Mesendoderm (in vitro differentiated cells): ENCODE data around the gene CFAP221.

Source experiments
- DNase-seq: peaks from one replicate; pipeline ENCODE4 v3.0.0; 2013
- H2AK5ac ChIP-seq: 2 replicates; pipeline ENCODE4 v1.6.1; 2013; ENCODE audit warnings: low read length, inconsistent platforms
- H2BK120ac ChIP-seq: 2 replicates; pipeline ENCODE4 v1.6.1; 2013; ENCODE audit warnings: low read depth, mild to moderate bottlenecking, low read length, moderate library complexity, mixed read lengths
- H2BK15ac ChIP-seq: replicated peaks from 2 replicates; pipeline ENCODE4 v1.6.1; 2013; ENCODE audit warnings: low read depth, mild to moderate bottlenecking, moderate library complexity
- H2BK5ac ChIP-seq: 2 replicates; pipeline ENCODE4 v1.6.1; 2013; ENCODE audit warnings: low read length, inconsistent platforms
- H3K18ac ChIP-seq: 2 replicates; pipeline ENCODE4 v1.6.1; 2013; ENCODE audit warnings: mild to moderate bottlenecking, low read length, mixed read lengths
- H3K23ac ChIP-seq: one replicate; pipeline ENCODE4 v1.6.1; 2013; ENCODE audit warnings: low read length
- H3K27ac ChIP-seq: 2 replicates; pipeline ENCODE4 v1.5.1; 2013; ENCODE audit warnings: low read depth, mild to moderate bottlenecking, inconsistent platforms, low read length, moderate library complexity
- H3K27me3 ChIP-seq: 2 replicates; pipeline ENCODE4 v1.6.1; 2013; ENCODE audit warnings: low read length, control low read depth, mild to moderate bottlenecking, inconsistent platforms; ENCODE audit not compliant: insufficient read depth, poor library complexity
- H3K36me3 ChIP-seq: 2 replicates; pipeline ENCODE4 v1.6.1; 2013; ENCODE audit warnings: low read length, inconsistent platforms; ENCODE audit not compliant: control insufficient read depth, insufficient read depth
- H3K4ac ChIP-seq: one replicate; pipeline ENCODE4 v1.6.1; 2013; ENCODE audit warnings: low read depth, mild to moderate bottlenecking, low read length, moderate library complexity
- H3K4me1 ChIP-seq: 2 replicates; pipeline ENCODE4 v1.6.1; 2013; ENCODE audit warnings: low read depth, low read length, inconsistent platforms; ENCODE audit not compliant: control insufficient read depth
- H3K4me2 ChIP-seq: 2 replicates; pipeline ENCODE4 v1.6.1; 2013; ENCODE audit warnings: low read length
- H3K4me3 ChIP-seq: 2 replicates; pipeline ENCODE4 v1.5.1; 2013; ENCODE audit warnings: mild to moderate bottlenecking, low read length
- H3K56ac ChIP-seq: one replicate; pipeline ENCODE4 v1.6.1; 2013; ENCODE audit warnings: low read length
- H3K79me1 ChIP-seq: 2 replicates; pipeline ENCODE4 v1.6.1; 2013; ENCODE audit warnings: low read length, inconsistent platforms
- H3K79me2 ChIP-seq: 2 replicates; pipeline ENCODE4 v1.6.1; 2013; ENCODE audit warnings: mild to moderate bottlenecking, low read length; ENCODE audit not compliant: control insufficient read depth, insufficient read depth
- H3K9ac ChIP-seq: 2 replicates; pipeline ENCODE4 v1.6.1; 2013; ENCODE audit warnings: low read length, inconsistent platforms
- H4K5ac ChIP-seq: one replicate; pipeline ENCODE4 v1.6.1; 2013; ENCODE audit warnings: low read length
- H4K8ac ChIP-seq: one replicate; pipeline ENCODE4 v1.6.1; 2013; ENCODE audit warnings: low read depth, mild to moderate bottlenecking, control low read depth, low read length, moderate library complexity
- WGBS: extraction: QIAGEN DNeasy Blood & Tissue Kit; methylation state at CpG from one replicate; pipeline ENCODE4 v1.1.7; 2013; ENCODE audit warnings: low lambda C conversion rate, missing lambda C conversion rate; ENCODE audit not compliant: insufficient coverage; ENCODE audit errors: extremely low coverage; 5-methylcytosine and 5-hydroxymethylcytosine counted together

CFAP221 gene

DNA sequence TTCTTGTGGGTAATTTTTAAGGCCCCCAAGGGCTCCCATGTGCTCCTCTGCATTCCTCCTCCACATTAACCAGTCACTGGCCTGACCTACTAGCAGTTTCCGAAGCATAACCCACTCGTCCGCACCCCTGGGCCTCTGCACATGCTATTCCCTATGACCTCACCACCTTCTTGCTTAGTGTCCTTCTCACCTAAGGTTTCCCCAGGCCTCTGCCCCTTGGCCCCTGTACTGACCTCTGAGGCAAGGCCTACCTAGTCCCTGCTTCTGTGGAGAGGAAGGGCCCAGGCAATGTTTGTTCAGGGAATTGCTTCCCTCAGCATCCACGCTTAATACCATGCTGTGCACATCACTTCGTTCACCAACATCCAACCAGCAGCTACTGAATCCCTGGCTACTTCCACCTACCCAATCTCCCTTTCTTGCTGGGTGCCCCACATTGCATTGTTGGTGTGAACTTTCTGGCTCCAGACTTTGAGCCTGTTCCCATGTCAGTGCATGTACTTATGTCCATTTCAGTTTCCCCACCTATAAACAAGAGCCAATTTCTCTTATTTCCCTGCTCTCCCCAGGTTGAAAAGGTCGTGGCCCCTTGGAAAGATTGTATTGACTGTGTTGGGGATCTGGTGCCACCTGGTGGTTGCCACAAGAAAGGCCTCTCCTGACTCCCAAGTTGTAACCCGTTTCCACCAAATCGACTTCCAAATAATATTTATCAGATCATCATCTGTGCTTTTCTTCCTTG, 115.5 kb downstream of the CFAP221 start:
- H2BK15ac ChIP-seq = no peak overlapping the region
- no peak overlapping the region for H2BK120ac ChIP-seq
- no peak overlapping the region for H3K56ac ChIP-seq
- no peaks in the 10 kb centered on the region for H3K27me3 ChIP-seq
- no peak overlapping the region for H2BK5ac ChIP-seq
- no peak overlapping the region for H4K5ac ChIP-seq
- no peaks in the 10 kb centered on the region for H3K79me2 ChIP-seq
- H3K9ac ChIP-seq = no peak overlapping the region
- H3K23ac ChIP-seq = no peak overlapping the region
- H3K18ac ChIP-seq = no peak overlapping the region
- WGBS = no CpG with 5 or more reads among the region's 8 CpGs
- DNase-seq = peak; percentile 58
- no peak overlapping the region for H3K27ac ChIP-seq
- H4K8ac ChIP-seq = no peak overlapping the region
- H2AK5ac ChIP-seq = no peak overlapping the region
- no peaks in the 10 kb centered on the region for H3K79me1 ChIP-seq
- no peaks in the 10 kb centered on the region for H3K4me1 ChIP-seq
- H3K4ac ChIP-seq = no peak overlapping the region
- no peaks in the 10 kb centered on the region for H3K36me3 ChIP-seq
- H3K4me3 ChIP-seq = no peak overlapping the region
- H3K4me2 ChIP-seq = no peak overlapping the region

- no peak overlapping the region for H4K8ac ChIP-seq
- H3K36me3 ChIP-seq = no peaks in the 10 kb centered on the region
- H3K56ac ChIP-seq = no peak overlapping the region
- H4K5ac ChIP-seq = no peak overlapping the region
- no peak overlapping the region for H3K27ac ChIP-seq
- H3K79me1 ChIP-seq = no peaks in the 10 kb centered on the region
- no peak overlapping the region for H2BK5ac ChIP-seq
- no peak overlapping the region for H3K4me2 ChIP-seq
- DNase-seq = no peak
- no peak overlapping the region for H3K4me3 ChIP-seq
- H2BK120ac ChIP-seq = no peak overlapping the region
- H3K4me1 ChIP-seq = no peaks in the 10 kb centered on the region
- no peak overlapping the region for H3K23ac ChIP-seq
- no peak overlapping the region for H3K18ac ChIP-seq
- H3K4ac ChIP-seq = no peak overlapping the region
- H3K9ac ChIP-seq = no peak overlapping the region
- no peaks in the 10 kb centered on the region for H3K79me2 ChIP-seq
- H2BK15ac ChIP-seq = no peak overlapping the region
- no peaks in the 10 kb centered on the region for H3K27me3 ChIP-seq
- H2AK5ac ChIP-seq = no peak overlapping the region
- no CpG with 5 or more reads among the region's 7 CpGs for WGBS
Observed at GRCh38 chr2:119660343-119660658, 116.1 kb downstream of the CFAP221 start.

GRCh38 chr2:119662297-119662696, 118.0 kb downstream of the CFAP221 start:
- H3K4me2 ChIP-seq = no peak overlapping the region
- H2AK5ac ChIP-seq = no peak overlapping the region
- H3K18ac ChIP-seq = no peak overlapping the region
- DNase-seq = no peak
- H3K27me3 ChIP-seq = no peaks in the 10 kb centered on the region
- H3K36me3 ChIP-seq = no peaks in the 10 kb centered on the region
- no peaks in the 10 kb centered on the region for H3K79me2 ChIP-seq
- no peak overlapping the region for H4K8ac ChIP-seq
- H3K9ac ChIP-seq = no peak overlapping the region
- no peak overlapping the region for H2BK5ac ChIP-seq
- no peak overlapping the region for H3K56ac ChIP-seq
- WGBS = no CpG with 5 or more reads among the region's 3 CpGs
- no peaks in the 10 kb centered on the region for H3K79me1 ChIP-seq
- H3K4ac ChIP-seq = no peak overlapping the region
- no peak overlapping the region for H2BK15ac ChIP-seq
- H3K4me3 ChIP-seq = no peak overlapping the region
- H4K5ac ChIP-seq = no peak overlapping the region
- no peaks in the 10 kb centered on the region for H3K4me1 ChIP-seq
- no peak overlapping the region for H3K23ac ChIP-seq
- H2BK120ac ChIP-seq = no peak overlapping the region
- no peak overlapping the region for H3K27ac ChIP-seq

GRCh38 chr2:119668546-119668945, 124.3 kb downstream of the CFAP221 start:
- Histone ChIP-seq H3K79me2 (no peaks in the 10 kb centered on the region), H2BK120ac (no peak overlapping the region), H3K27me3 (no peaks in the 10 kb centered on the region), H3K36me3 (no peaks in the 10 kb centered on the region), H3K4me1 (peaks cover 9% of the 10 kb centered on the region), H2AK5ac (no peak overlapping the region), H2BK5ac (no peak overlapping the region), H3K4me2 (no peak overlapping the region), H3K4ac (no peak overlapping the region), H4K5ac (no peak overlapping the region), H3K56ac (no peak overlapping the region), H3K18ac (no peak overlapping the region), H4K8ac (no peak overlapping the region), H3K4me3 (no peak overlapping the region), H3K23ac (no peak overlapping the region), H2BK15ac (no peak overlapping the region), H3K27ac (no peak overlapping the region), H3K9ac (no peak overlapping the region), H3K79me1 (no peaks in the 10 kb centered on the region)
- no CpG with 5 or more reads among the region's 2 CpGs for WGBS
- no peak for DNase-seq

DNA sequence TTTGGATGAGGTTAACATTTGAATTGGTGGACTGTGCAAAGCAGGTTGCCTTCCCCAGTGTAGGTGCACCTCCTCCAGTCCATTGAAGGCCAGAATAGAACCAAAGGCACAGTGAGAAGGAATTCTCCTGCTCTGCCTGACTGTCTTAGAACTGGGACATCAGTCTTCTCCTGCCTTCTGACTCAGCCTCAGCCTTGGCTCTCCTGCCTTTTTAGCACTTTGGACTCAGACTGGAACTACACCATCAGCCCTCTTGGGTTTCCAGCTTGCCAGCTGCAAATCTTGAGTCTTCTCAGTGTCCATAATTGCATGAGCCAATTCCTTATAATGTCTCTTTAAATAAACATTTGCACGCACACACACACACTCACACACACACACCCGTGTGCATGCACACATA, 126.8 kb downstream of the CFAP221 start:
- H3K9ac ChIP-seq = no peak overlapping the region
- no peaks in the 10 kb centered on the region for H3K27me3 ChIP-seq
- H3K27ac ChIP-seq = no peak overlapping the region
- WGBS = no CpG with 5 or more reads among the region's 2 CpGs
- H4K8ac ChIP-seq = no peak overlapping the region
- H3K23ac ChIP-seq = no peak overlapping the region
- no peak overlapping the region for H3K4ac ChIP-seq
- H2BK5ac ChIP-seq = no peak overlapping the region
- no peak overlapping the region for H3K4me3 ChIP-seq
- no peak overlapping the region for H2BK15ac ChIP-seq
- H2BK120ac ChIP-seq = no peak overlapping the region
- no peaks in the 10 kb centered on the region for H3K79me1 ChIP-seq
- H3K4me2 ChIP-seq = no peak overlapping the region
- no peak overlapping the region for H3K56ac ChIP-seq
- H3K18ac ChIP-seq = no peak overlapping the region
- H3K4me1 ChIP-seq = peaks cover 9% of the 10 kb centered on the region
- H3K79me2 ChIP-seq = no peaks in the 10 kb centered on the region
- no peak overlapping the region for H4K5ac ChIP-seq
- no peaks in the 10 kb centered on the region for H3K36me3 ChIP-seq
- DNase-seq = no peak
- no peak overlapping the region for H2AK5ac ChIP-seq

GRCh38 chr2:119671752-119672151, 127.5 kb downstream of the CFAP221 start:
- no peaks in the 10 kb centered on the region for H3K79me2 ChIP-seq

More at GRCh38 chr2:119671752-119672151, 127.5 kb downstream of the CFAP221 start:
- no peaks in the 10 kb centered on the region for H3K27me3 ChIP-seq
- H3K79me1 ChIP-seq = no peaks in the 10 kb centered on the region
- H3K36me3 ChIP-seq = no peaks in the 10 kb centered on the region
- WGBS = no CpG with 5 or more reads among the region's 6 CpGs
- H3K23ac ChIP-seq = no peak overlapping the region
- no peak overlapping the region for H3K4ac ChIP-seq
- no peak for DNase-seq
- H4K8ac ChIP-seq = no peak overlapping the region
- no peak overlapping the region for H3K4me3 ChIP-seq
- H2BK5ac ChIP-seq = no peak overlapping the region
- no peak overlapping the region for H3K56ac ChIP-seq
- no peak overlapping the region for H3K4me2 ChIP-seq
- no peak overlapping the region for H3K27ac ChIP-seq
- no peak overlapping the region for H2AK5ac ChIP-seq
- no peak overlapping the region for H4K5ac ChIP-seq
- H3K9ac ChIP-seq = no peak overlapping the region
- peaks cover 9% of the 10 kb centered on the region for H3K4me1 ChIP-seq
- no peak overlapping the region for H3K18ac ChIP-seq
- H2BK15ac ChIP-seq = no peak overlapping the region
- H2BK120ac ChIP-seq = no peak overlapping the region
